Naive thymus-derived CD8-positive, alpha-beta T cell (primary cell): Measurements from ENCODE around the gene DEUP1. TPM values are rescaled to one million over a fixed set of nuclear protein-coding genes. Genes with fewer than 3 reads are reported as not detected.
"Not testable (repeated sequence)": the region's sequence is repeated elsewhere in the genome, so short reads cannot be mapped to it uniquely, and the experiment has no call there.

ENCODE experiments used
- ATAC-seq, 2 donors: fragments of 150-1000 bp; cut with Tn5 transposase in 1 of 2; sonication (Bioruptor Pico), chemical (Tn5 transposase) in 1 of 2; 1 replicate in 1 of 2; 2 replicates in 1 of 2; pipeline ENCODE4 v1.10.0; 2021; ENCODE audit warnings: mild to moderate bottlenecking in 2 of 2, moderate library complexity in 2 of 2
- POLR2A ChIA-PET: fragments of 350-600 bp; sonication (Branson Sonifier 250); formaldehyde crosslinking; loops from one replicate; lab custom pipeline; 2021; ENCODE audit warnings: antibody characterized with exemption; lab: Charles Lee
- DNase-seq, 10 donors: peaks; one replicate each; pipeline versions ENCODE4 v3.0.0 to v3.0.0-alpha.2; 2020 to 2022
- H3K27ac Mint-ChIP-seq, 10 donors: one replicate each; pipeline ENCODE4 v1.8.0; 2020 to 2022; ENCODE audit warnings: mild to moderate bottlenecking in 10 of 10, mixed read lengths in 10 of 10, moderate library complexity in 4 of 10, inconsistent platforms in 1 of 10
- H3K27me3 Mint-ChIP-seq, 5 donors: one replicate each; pipeline ENCODE4 v1.8.0; 2021 to 2022; ENCODE audit warnings: mixed read lengths in 5 of 5
- H3K36me3 Mint-ChIP-seq, 3 donors: one replicate each; pipeline ENCODE4 v1.8.0; 2020 to 2022; ENCODE audit warnings: mixed read lengths in 3 of 3, mild to moderate bottlenecking in 2 of 3, inconsistent platforms in 1 of 3
- H3K4me1 Mint-ChIP-seq, 4 donors: one replicate each; pipeline ENCODE4 v1.8.0; 2021 to 2022; ENCODE audit warnings: mixed read lengths in 4 of 4
- H3K4me3 Mint-ChIP-seq, 10 donors: one replicate each; pipeline ENCODE4 v1.8.0; 2020 to 2022; ENCODE audit warnings: mild to moderate bottlenecking in 10 of 10, mixed read lengths in 10 of 10, moderate library complexity in 6 of 10, inconsistent platforms in 1 of 10
- H3K9me3 Mint-ChIP-seq, 9 donors: one replicate each; pipeline ENCODE4 v1.8.0; 2020 to 2022; ENCODE audit warnings: mixed read lengths in 9 of 9, mild to moderate bottlenecking in 3 of 9, inconsistent platforms in 1 of 9, moderate library complexity in 1 of 9
- polyA plus RNA-seq, 3 donors: library from polyadenylated mRNA; unstranded; fragments of 300-500 nt; fragmentation: Illumina TruSeq; gene quantifications; one replicate each; pipeline ENCODE4 v1.2.3, GENCODE V29; 2021
- total RNA-seq, 8 experiments: library from RNA in 2 of 8; stranded (reverse) in 2 of 8; gene quantifications; one replicate each; pipeline ENCODE4 v1.2.3 and lab custom pipeline; 2021 to 2026

The DEUP1 gene
- total and polyA plus RNA-seq, 5 experiments from 2014 or later, result not detected

- POLR2A ChIA-PET, result no interaction called here
- Mint-ChIP-seq H3K27ac (no peak overlapping the region), H3K36me3 (no peaks in the 10 kb centered on the region), H3K4me3 (no peak overlapping the region), H3K27me3 (peaks cover 0 to 15% (median 4%) of the 10 kb centered on the region in 5 donors), H3K9me3 (peaks cover 0 to 3% (median 0%) of the 10 kb centered on the region in 9 donors), H3K4me1 (no peaks in the 10 kb centered on the region)
- ATAC-seq, result no peak
- no peak for DNase-seq
Observed at GRCh38 chr11:93458286-93458685, 127.7 kb downstream of the DEUP1 start.

DNA sequence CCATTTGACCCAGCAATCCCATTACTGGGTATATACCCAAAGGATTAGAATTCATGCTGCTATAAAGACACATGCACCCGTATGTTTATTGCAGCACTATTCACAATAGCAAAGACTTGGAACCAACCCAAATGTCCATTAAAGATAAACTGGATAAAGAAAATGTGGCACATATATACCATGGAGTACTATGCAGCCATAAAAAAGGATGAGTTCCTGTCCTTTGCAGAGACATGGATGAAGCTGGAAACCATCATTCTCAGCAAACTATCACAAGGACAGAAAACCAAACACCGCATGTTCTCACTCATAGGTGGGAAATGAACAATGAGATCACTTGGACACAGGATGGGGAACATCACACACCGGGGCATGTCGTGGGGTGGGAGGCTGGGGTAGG, 133.1 kb downstream of the DEUP1 start:
- H3K4me3 Mint-ChIP-seq, H3K4me1 Mint-ChIP-seq, H3K9me3 Mint-ChIP-seq, H3K27ac Mint-ChIP-seq, DNase-seq, H3K27me3 Mint-ChIP-seq, H3K36me3 Mint-ChIP-seq, POLR2A ChIA-PET, ATAC-seq: not testable (repeated sequence)

GRCh38 chr11:93464927-93465540, 134.5 kb downstream of the DEUP1 start:
- POLR2A ChIA-PET, result no interaction called here
- Mint-ChIP-seq H3K4me3 (no peak overlapping the region), H3K4me1 (no peaks in the 10 kb centered on the region), H3K9me3 (peaks cover 0 to 3% (median 0%) of the 10 kb centered on the region in 9 donors), H3K36me3 (no peaks in the 10 kb centered on the region), H3K27ac (no peak overlapping the region), H3K27me3 (peaks cover 0 to 8% (median 0%) of the 10 kb centered on the region in 5 donors)
- no peak for ATAC-seq
- DNase-seq, result no peak

GRCh38 chr11:93467054-93467453, 136.5 kb downstream of the DEUP1 start:
- DNase-seq (no peak), ATAC-seq (no peak)
- Mint-ChIP-seq H3K4me3 (no peak overlapping the region), H3K27ac (no peak overlapping the region), H3K36me3 (no peaks in the 10 kb centered on the region), H3K9me3 (peaks cover 0 to 3% (median 0%) of the 10 kb centered on the region in 9 donors), H3K27me3 (peaks cover 0 to 8% (median 0%) of the 10 kb centered on the region in 5 donors), H3K4me1 (no peaks in the 10 kb centered on the region)
- POLR2A ChIA-PET, result no interaction called here

- Mint-ChIP-seq H3K36me3 (no peaks in the 10 kb centered on the region), H3K4me3 (no peak overlapping the region), H3K27me3 (peaks cover 0 to 8% (median 0%) of the 10 kb centered on the region in 5 donors), H3K4me1 (no peaks in the 10 kb centered on the region), H3K27ac (no peak overlapping the region), H3K9me3 (no peaks in the 10 kb centered on the region)
- ATAC-seq (no peak), DNase-seq (no peak)
- POLR2A ChIA-PET, result no interaction called here
Observed at GRCh38 chr11:93468290-93468689, 137.7 kb downstream of the DEUP1 start.

GRCh38 chr11:93474123-93474522, 143.6 kb downstream of the DEUP1 start:
- Mint-ChIP-seq H3K36me3 (peaks cover 0 to 2% (median 0%) of the 10 kb centered on the region in 3 donors), H3K27ac (no peak overlapping the region), H3K4me1 (no peaks in the 10 kb centered on the region), H3K27me3 (peaks cover 0 to 3% (median 0%) of the 10 kb centered on the region in 5 donors), H3K9me3 (peaks cover 0 to 2% (median 0%) of the 10 kb centered on the region in 9 donors), H3K4me3 (no peak overlapping the region)
- no peak for DNase-seq
- POLR2A ChIA-PET, result no interaction called here
- no peak for ATAC-seq

- Mint-ChIP-seq H3K4me1 (no peaks in the 10 kb centered on the region), H3K27ac (no peak overlapping the region), H3K36me3 (peaks cover 0 to 2% (median 0%) of the 10 kb centered on the region in 3 donors), H3K4me3 (no peak overlapping the region), H3K27me3 (peaks cover 0 to 3% (median 0%) of the 10 kb centered on the region in 5 donors), H3K9me3 (peaks cover 0 to 2% (median 0%) of the 10 kb centered on the region in 9 donors)
- POLR2A ChIA-PET, result no interaction called here
- DNase-seq (no peak), ATAC-seq (no peak)
Observed at GRCh38 chr11:93476796-93477195, 146.3 kb downstream of the DEUP1 start.

DNA sequence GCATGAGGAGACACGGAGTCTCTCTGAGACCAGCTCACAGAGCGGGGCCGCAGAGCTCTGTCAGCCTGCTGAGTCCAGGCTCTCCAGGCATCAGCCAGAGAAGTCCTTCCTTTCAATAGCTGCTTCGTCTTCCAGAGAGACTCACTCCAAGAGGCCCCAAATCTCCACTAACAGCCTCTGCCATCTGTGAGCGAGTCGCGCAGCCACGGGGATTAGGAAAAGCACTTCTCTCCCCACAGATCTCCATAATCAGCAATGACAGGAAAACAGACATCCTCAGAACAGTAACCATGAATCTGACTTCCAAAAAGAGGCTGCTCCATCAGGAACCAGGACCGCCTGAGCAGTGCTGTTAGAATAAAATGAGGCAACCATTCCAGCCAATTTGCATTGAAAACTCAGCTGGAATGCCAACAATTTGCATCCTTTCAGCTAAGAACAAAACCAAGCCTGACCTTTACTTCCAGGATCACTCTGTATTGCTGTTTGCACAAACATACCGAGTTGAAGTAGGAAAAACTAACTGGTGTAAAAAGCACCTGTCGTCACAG, 147.2 kb downstream of the DEUP1 start:
- no peak overlapping the region for H3K27ac Mint-ChIP-seq
- H3K27me3 Mint-ChIP-seq, result peaks cover 0 to 2% (median 0%) of the 10 kb centered on the region in 5 donors
- no peaks in the 10 kb centered on the region for H3K4me1 Mint-ChIP-seq
- peaks cover 0 to 2% (median 0%) of the 10 kb centered on the region in 9 donors for H3K9me3 Mint-ChIP-seq
- DNase-seq, result no peak
- no peak overlapping the region for H3K4me3 Mint-ChIP-seq
- POLR2A ChIA-PET, result no interaction called here
- ATAC-seq, result no peak
- H3K36me3 Mint-ChIP-seq, result peaks cover 0 to 2% (median 0%) of the 10 kb centered on the region in 3 donors

- Mint-ChIP-seq H3K4me3 (no peak overlapping the region), H3K4me1 (no peaks in the 10 kb centered on the region), H3K36me3 (peaks cover 0 to 2% (median 0%) of the 10 kb centered on the region in 3 donors), H3K27me3 (no peaks in the 10 kb centered on the region), H3K9me3 (no peaks in the 10 kb centered on the region), H3K27ac (no peak overlapping the region)
- no peak for ATAC-seq
- no peak for DNase-seq
- POLR2A ChIA-PET, result no interaction called here
Observed at GRCh38 chr11:93478841-93479240, 148.3 kb downstream of the DEUP1 start.

DNA sequence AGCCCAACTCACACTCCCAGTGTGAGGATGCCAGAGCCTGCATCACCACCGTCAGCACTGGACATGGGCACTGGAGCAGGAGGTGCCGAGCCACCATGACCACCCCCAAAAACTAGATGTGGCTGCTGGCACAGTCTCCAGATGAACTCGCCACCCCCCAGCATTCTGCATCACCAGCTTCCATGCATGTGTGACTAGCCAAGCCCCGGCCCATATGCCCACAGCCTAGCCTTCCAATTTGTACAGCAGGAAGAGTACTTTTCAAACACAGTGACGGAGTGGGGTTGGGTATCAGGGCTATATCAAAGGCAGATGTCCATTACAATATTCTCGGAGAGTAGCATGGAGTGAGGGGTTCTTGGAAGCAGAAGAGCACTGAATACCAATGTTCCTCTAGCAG, 149.7 kb downstream of the DEUP1 start:
- ATAC-seq (no peak), DNase-seq (no peak)
- H3K4me3 Mint-ChIP-seq, result no peak overlapping the region
- no peaks in the 10 kb centered on the region for H3K27me3 Mint-ChIP-seq
- H3K27ac Mint-ChIP-seq, result no peak overlapping the region
- H3K9me3 Mint-ChIP-seq, result no peaks in the 10 kb centered on the region
- H3K4me1 Mint-ChIP-seq, result no peaks in the 10 kb centered on the region
- H3K36me3 Mint-ChIP-seq, result no peaks in the 10 kb centered on the region
- POLR2A ChIA-PET, result no interaction called here

DNA sequence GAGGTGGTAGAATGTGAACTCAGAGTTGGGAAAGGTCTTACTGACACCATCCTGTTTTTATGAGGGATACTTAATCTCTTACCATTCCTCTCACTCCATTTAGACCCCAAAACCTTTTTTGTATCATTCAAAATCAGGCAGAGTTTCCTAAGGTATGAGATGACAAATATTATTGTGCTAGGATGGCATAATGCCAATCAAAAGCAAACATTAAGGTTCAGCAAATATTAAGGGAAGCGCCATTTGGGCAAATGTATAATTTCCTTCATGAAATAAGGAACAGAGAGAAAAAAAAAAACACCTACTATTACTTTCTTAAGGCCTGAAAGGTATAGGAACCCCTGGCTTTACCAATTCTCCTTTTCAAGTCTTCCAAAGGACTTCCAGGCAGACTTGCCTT, 150.2 kb downstream of the DEUP1 start:
- POLR2A ChIA-PET, result no interaction called here
- ATAC-seq (no peak), DNase-seq (no peak)
- Mint-ChIP-seq H3K27ac (no peak overlapping the region), H3K9me3 (no peaks in the 10 kb centered on the region), H3K27me3 (no peaks in the 10 kb centered on the region), H3K36me3 (no peaks in the 10 kb centered on the region), H3K4me1 (no peaks in the 10 kb centered on the region), H3K4me3 (no peak overlapping the region)

DNA sequence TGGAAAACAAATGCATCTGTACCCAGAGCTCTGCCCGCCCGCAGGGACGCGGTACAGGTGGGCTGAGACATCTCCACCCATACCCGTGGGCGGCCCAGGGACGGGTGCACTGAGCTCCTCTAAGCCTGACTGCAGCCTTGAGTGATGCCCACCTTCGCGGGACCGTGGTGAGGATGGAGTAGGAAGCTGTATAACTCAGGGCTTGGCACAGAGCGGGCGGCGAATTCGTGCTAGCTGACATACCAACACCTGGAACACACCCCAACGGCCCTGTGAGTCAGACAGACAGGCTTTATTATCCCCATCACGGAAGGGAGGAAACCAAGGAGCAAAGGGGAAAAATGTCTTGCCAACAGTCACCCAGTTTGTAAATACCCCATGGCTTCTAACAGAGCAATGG, 150.7 kb downstream of the DEUP1 start:
- Mint-ChIP-seq H3K36me3 (no peaks in the 10 kb centered on the region), H3K4me3 (no peak overlapping the region), H3K27ac (no peak overlapping the region), H3K4me1 (no peaks in the 10 kb centered on the region), H3K27me3 (no peaks in the 10 kb centered on the region), H3K9me3 (no peaks in the 10 kb centered on the region)
- POLR2A ChIA-PET, result no interaction called here
- no peak for ATAC-seq
- no peak for DNase-seq

- ATAC-seq (no peak), DNase-seq (no peak)
- POLR2A ChIA-PET, result no interaction called here
- Mint-ChIP-seq H3K36me3 (no peaks in the 10 kb centered on the region), H3K27ac (no peak overlapping the region), H3K27me3 (no peaks in the 10 kb centered on the region), H3K4me1 (no peaks in the 10 kb centered on the region), H3K4me3 (no peak overlapping the region), H3K9me3 (no peaks in the 10 kb centered on the region)
Observed at GRCh38 chr11:93481696-93482095, 151.2 kb downstream of the DEUP1 start.

DNA sequence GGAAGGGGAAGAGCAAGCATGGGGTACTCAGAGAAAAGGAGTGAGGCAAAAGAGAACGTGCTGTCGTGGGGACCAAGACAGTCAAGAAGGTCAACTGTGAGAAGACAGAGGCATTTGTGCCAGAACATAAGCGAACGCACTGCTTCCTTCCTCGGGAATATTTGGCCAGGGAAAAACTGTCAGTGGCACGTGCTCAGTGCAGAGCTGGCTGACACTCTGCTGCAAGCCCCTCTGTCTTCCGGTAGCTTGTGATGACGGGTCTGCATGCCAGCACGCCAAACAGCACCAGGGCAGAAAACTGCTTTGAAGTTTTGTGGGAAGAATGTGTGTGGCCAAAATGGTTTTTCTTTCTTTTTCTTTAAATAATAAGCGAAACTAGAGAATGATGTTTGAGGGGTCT, 152.0 kb downstream of the DEUP1 start:
- no peaks in the 10 kb centered on the region for H3K27me3 Mint-ChIP-seq
- no peaks in the 10 kb centered on the region for H3K36me3 Mint-ChIP-seq
- POLR2A ChIA-PET, result no interaction called here
- H3K9me3 Mint-ChIP-seq, result no peaks in the 10 kb centered on the region
- no peaks in the 10 kb centered on the region for H3K4me1 Mint-ChIP-seq
- H3K27ac Mint-ChIP-seq, result no peak overlapping the region
- ATAC-seq, result no peak
- no peak for DNase-seq
- no peak overlapping the region for H3K4me3 Mint-ChIP-seq
